HG03108 (cell line): Measurements from ENCODE around the gene NOTCH1.

Experiments
- ATAC-seq: cut with Tn5 transposase; IDR thresholded peaks from one replicate; pipeline ENCODE4 v1.9.1; 2021; ENCODE audit warnings: moderate library complexity; ENCODE audit not compliant: unreplicated experiment

The NOTCH1 gene

GRCh38 chr9:136545965-136546696 is at the start of gene NOTCH1:
Gene NOTCH1 (minus strand): TSS chr9:136546048. CDS start chr9:136545786, 262 bp downstream.
- peak; percentile 42 for ATAC-seq

GRCh38 chr9:136594492-136594891 is 48.6 kb upstream of the NOTCH1 start:
- no peak for ATAC-seq

- ATAC-seq, result no peak
Observed at GRCh38 chr9:136593581-136593980, 47.7 kb upstream of the NOTCH1 start.

- ATAC-seq, result no peak
Observed at GRCh38 chr9:136592666-136593065, 46.8 kb upstream of the NOTCH1 start.

GRCh38 chr9:136590821-136591752 is 45.2 kb upstream of the NOTCH1 start:
- ATAC-seq, result no peak

- no peak for ATAC-seq
Observed at GRCh38 chr9:136589766-136590763, 44.2 kb upstream of the NOTCH1 start.

GRCh38 chr9:136588663-136589464 is 43.0 kb upstream of the NOTCH1 start:
- no peak for ATAC-seq

- ATAC-seq, result no peak
Observed at GRCh38 chr9:136587944-136588662, 42.3 kb upstream of the NOTCH1 start.

GRCh38 chr9:136587145-136587943 is 41.5 kb upstream of the NOTCH1 start:
- ATAC-seq, result no peak

- no peak for ATAC-seq
Observed at GRCh38 chr9:136586391-136586953, 40.6 kb upstream of the NOTCH1 start.

GRCh38 chr9:136585531-136586120 is 39.8 kb upstream of the NOTCH1 start:
- no peak for ATAC-seq

GRCh38 chr9:136584934-136585333 is 39.1 kb upstream of the NOTCH1 start:
- no peak for ATAC-seq

- ATAC-seq, result no peak
Observed at GRCh38 chr9:136584401-136584932, 38.6 kb upstream of the NOTCH1 start.

- ATAC-seq, result no peak
Observed at GRCh38 chr9:136582977-136583735, 37.3 kb upstream of the NOTCH1 start.

- no peak for ATAC-seq
Observed at GRCh38 chr9:136581614-136582447, 36.0 kb upstream of the NOTCH1 start.
